ENCODE results near the gene PXDN. TPM values are rescaled to one million over a fixed set of nuclear protein-coding genes. Genes with fewer than 3 reads are reported as not detected.
A peak's percentile ranks its signal among the peaks of the same experiment; 100 is the strongest.

The PXDN gene
- total RNA-seq, 1 experiment from 2014 or later, result 96.1 TPM

DNA sequence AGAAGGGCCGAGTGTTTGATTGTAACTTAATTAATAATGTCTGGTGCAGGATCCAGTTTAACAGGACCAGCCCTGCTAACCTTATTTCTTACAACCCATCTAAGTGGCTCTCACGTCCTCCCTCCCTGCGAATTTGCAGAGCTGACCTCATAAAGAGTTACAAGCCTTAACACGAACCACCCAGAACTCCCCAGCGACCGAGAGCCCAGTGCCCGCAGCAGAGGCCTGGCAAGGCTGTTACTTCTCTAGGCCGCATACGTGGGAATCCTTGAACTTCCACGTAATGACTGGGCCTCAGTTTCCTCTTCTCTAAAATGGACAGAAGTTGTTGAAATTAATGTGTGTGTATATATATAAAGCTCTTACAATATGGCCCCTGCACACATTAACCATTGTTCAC, 55.5 kb downstream of the PXDN start:
- ChIA-PET CTCF (interaction anchor here (0.9 to 2.3 kb wide), 2 partner anchors 11 to 13 kb away, joined by 3 to 7 read pairs; no protein-coding TSS in a partner anchor), POLR2A (no interaction called here)
- Mint-ChIP-seq H3K4me1 (ENCODE audit: insufficient read depth, unreplicated experiment) (peaks cover 14% of the 10 kb centered on the region), H3K27ac (ENCODE audit: low read depth, unreplicated experiment) (no peak overlapping the region), H3K4me3 (ENCODE audit: unreplicated experiment) (no peak overlapping the region), H3K9me3 (ENCODE audit: unreplicated experiment) (no peaks in the 10 kb centered on the region), H3K36me3 (ENCODE audit: insufficient read depth, unreplicated experiment) (peaks cover 77% of the 10 kb centered on the region), H3K27me3 (ENCODE audit: insufficient read depth, unreplicated experiment) (no peaks in the 10 kb centered on the region)
- intact Hi-C loops (cut with micrococcal nuclease), result no loop called here
- no TSS peak for BruUV-seq (replicated peaks)
- DNase-seq (ENCODE audit: unreplicated experiment), result no peak
- TF ChIP-seq, protein P1, sequence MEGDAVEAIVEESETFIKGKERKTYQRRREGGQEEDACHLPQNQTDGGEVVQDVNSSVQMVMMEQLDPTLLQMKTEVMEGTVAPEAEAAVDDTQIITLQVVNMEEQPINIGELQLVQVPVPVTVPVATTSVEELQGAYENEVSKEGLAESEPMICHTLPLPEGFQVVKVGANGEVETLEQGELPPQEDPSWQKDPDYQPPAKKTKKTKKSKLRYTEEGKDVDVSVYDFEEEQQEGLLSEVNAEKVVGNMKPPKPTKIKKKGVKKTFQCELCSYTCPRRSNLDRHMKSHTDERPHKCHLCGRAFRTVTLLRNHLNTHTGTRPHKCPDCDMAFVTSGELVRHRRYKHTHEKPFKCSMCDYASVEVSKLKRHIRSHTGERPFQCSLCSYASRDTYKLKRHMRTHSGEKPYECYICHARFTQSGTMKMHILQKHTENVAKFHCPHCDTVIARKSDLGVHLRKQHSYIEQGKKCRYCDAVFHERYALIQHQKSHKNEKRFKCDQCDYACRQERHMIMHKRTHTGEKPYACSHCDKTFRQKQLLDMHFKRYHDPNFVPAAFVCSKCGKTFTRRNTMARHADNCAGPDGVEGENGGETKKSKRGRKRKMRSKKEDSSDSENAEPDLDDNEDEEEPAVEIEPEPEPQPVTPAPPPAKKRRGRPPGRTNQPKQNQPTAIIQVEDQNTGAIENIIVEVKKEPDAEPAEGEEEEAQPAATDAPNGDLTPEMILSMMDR (IDR thresholded peaks at IDR 0.05; ENCODE audit: unreplicated experiment), result no peak

DNA sequence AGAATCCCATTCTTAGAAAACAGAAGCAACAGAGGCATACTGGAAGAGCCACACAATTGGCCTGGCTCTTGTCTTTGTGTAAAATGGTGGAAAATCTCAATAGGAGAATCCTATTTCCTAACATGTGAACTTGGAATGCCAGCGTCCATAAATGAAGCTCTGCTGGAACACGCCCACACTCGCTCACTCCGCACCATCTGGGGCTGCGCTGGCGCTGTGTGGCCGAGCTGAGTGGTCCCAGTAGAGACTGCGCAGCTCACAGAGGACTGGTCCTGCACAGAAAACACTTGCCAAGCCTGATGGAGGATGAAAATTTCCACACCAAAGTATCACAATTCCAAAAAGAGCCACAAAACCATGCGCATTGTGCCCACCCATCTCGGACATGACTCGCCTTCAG, 56.2 kb downstream of the PXDN start:
- no peak for DNase-seq (ENCODE audit: unreplicated experiment)
- no TSS peak for BruUV-seq (replicated peaks)
- TF ChIP-seq, protein P1 (IDR thresholded peaks at IDR 0.05; ENCODE audit: unreplicated experiment), result no peak
- ChIA-PET POLR2A (no interaction called here), CTCF (interaction anchor here (2.3 kb wide), 1 partner anchor 12 kb away, joined by 7 read pairs; no protein-coding TSS in a partner anchor)
- H3K4me1 Mint-ChIP-seq (ENCODE audit: insufficient read depth, unreplicated experiment), result peaks cover 14% of the 10 kb centered on the region
- H3K27me3 Mint-ChIP-seq (ENCODE audit: insufficient read depth, unreplicated experiment), result no peaks in the 10 kb centered on the region
- peaks cover 84% of the 10 kb centered on the region for H3K36me3 Mint-ChIP-seq (ENCODE audit: insufficient read depth, unreplicated experiment)
- intact Hi-C loops (cut with micrococcal nuclease), result no loop called here
- no peak overlapping the region for H3K27ac Mint-ChIP-seq (ENCODE audit: low read depth, unreplicated experiment)
- no peak overlapping the region for H3K4me3 Mint-ChIP-seq (ENCODE audit: unreplicated experiment)
- H3K9me3 Mint-ChIP-seq (ENCODE audit: unreplicated experiment), result no peaks in the 10 kb centered on the region

DNA sequence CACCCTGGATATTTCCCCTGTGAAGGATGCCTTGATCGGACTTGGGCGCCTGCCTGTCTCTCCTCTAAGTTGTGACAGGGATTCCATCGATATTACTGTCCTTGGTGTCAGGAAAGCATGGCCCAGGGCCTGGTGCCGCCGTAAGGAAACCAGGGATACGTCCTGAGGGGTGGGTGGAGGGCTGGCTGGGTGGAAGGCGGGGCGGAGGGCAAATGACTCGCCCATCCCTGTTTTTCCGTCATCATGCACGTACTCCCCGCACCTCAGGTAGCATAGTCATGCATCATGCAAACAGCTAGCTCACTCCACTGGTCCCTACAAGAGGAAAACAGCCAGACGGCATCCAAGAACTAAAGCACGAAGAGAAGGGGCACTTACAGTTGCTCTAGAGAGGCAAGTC, 57.1 kb downstream of the PXDN start:
- no TSS peak for BruUV-seq (replicated peaks)
- Mint-ChIP-seq H3K27me3 (ENCODE audit: insufficient read depth, unreplicated experiment) (no peaks in the 10 kb centered on the region), H3K36me3 (ENCODE audit: insufficient read depth, unreplicated experiment) (peaks cover 80% of the 10 kb centered on the region), H3K4me1 (ENCODE audit: insufficient read depth, unreplicated experiment) (peaks cover 14% of the 10 kb centered on the region), H3K9me3 (ENCODE audit: unreplicated experiment) (no peaks in the 10 kb centered on the region), H3K27ac (ENCODE audit: low read depth, unreplicated experiment) (no peak overlapping the region), H3K4me3 (ENCODE audit: unreplicated experiment) (no peak overlapping the region)
- ChIA-PET POLR2A (no interaction called here), CTCF (interaction anchor here (0.9 to 2.3 kb wide), 2 partner anchors 11 to 44 kb away, joined by 3 to 7 read pairs; no protein-coding TSS in a partner anchor)
- intact Hi-C loops (cut with micrococcal nuclease), result no loop called here
- DNase-seq (ENCODE audit: unreplicated experiment), result no peak
- TF ChIP-seq, protein P1 (IDR thresholded peaks at IDR 0.05; ENCODE audit: unreplicated experiment), result no peak

DNA sequence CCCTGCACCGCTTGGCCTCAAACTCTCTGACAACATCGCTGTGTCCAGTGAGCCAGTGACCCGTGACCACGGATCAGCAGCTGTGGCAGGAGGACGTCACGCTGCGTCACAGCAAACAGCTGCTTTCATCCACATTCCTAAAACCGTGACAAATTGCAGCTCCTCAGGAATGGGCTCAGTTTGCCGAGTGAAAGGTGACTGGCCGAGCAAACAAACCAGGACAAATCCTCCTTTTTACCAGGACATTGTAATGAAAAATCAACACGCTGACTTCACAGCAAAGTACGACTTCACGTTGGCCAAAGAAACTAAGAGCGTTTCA, 57.6 kb downstream of the PXDN start:
- H3K36me3 Mint-ChIP-seq (ENCODE audit: insufficient read depth, unreplicated experiment), result peaks cover 80% of the 10 kb centered on the region
- CTCF ChIA-PET, result interaction anchor here (0.9 to 1.9 kb wide), 2 partner anchors 11 to 45 kb away, joined by 3 to 7 read pairs; no protein-coding TSS in a partner anchor
- peak overlapping the region; percentile 79 for H3K27ac Mint-ChIP-seq (ENCODE audit: low read depth, unreplicated experiment)
- no peak for DNase-seq (ENCODE audit: unreplicated experiment)
- no TSS peak for BruUV-seq (replicated peaks)
- intact Hi-C loops (cut with micrococcal nuclease), result no loop called here
- POLR2A ChIA-PET, result interaction anchor here (1.2 kb wide), 1 partner anchor 10 kb away, joined by 5 read pairs; no protein-coding TSS in a partner anchor
- TF ChIP-seq, protein P1 (IDR thresholded peaks at IDR 0.05; ENCODE audit: unreplicated experiment), result no peak
- no peaks in the 10 kb centered on the region for H3K27me3 Mint-ChIP-seq (ENCODE audit: insufficient read depth, unreplicated experiment)
- H3K4me3 Mint-ChIP-seq (ENCODE audit: unreplicated experiment), result no peak overlapping the region
- H3K4me1 Mint-ChIP-seq (ENCODE audit: insufficient read depth, unreplicated experiment), result peaks cover 14% of the 10 kb centered on the region
- no peaks in the 10 kb centered on the region for H3K9me3 Mint-ChIP-seq (ENCODE audit: unreplicated experiment)
